ENCODE results near the gene RB1.
"Not testable (repeated sequence)": the region's sequence is repeated elsewhere in the genome, so short reads cannot be mapped to it uniquely, and the experiment has no call there.

Gene RB1

GRCh38 chr13:48448959-48449614 lies 145.5 kb downstream of the RB1 start:
- ChIA-PET POLR2A (no interaction called here), CTCF (interaction anchor here (0.8 to 0.9 kb wide), 2 partner anchors 17 to 38 kb away, joined by 3 to 4 read pairs; no protein-coding TSS in a partner anchor)
- TF ChIP-seq, protein P1, sequence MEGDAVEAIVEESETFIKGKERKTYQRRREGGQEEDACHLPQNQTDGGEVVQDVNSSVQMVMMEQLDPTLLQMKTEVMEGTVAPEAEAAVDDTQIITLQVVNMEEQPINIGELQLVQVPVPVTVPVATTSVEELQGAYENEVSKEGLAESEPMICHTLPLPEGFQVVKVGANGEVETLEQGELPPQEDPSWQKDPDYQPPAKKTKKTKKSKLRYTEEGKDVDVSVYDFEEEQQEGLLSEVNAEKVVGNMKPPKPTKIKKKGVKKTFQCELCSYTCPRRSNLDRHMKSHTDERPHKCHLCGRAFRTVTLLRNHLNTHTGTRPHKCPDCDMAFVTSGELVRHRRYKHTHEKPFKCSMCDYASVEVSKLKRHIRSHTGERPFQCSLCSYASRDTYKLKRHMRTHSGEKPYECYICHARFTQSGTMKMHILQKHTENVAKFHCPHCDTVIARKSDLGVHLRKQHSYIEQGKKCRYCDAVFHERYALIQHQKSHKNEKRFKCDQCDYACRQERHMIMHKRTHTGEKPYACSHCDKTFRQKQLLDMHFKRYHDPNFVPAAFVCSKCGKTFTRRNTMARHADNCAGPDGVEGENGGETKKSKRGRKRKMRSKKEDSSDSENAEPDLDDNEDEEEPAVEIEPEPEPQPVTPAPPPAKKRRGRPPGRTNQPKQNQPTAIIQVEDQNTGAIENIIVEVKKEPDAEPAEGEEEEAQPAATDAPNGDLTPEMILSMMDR (IDR thresholded peaks at IDR 0.05; ENCODE audit: insufficient read depth, low read length, missing control alignments): no peak
- DNase-seq (ENCODE audit: low read depth, low spot score): no peak
- no peak overlapping the region for H3K4me3 ChIP-seq (ENCODE audit: low read depth, low read length)

GRCh38 chr13:48449656-48450055 lies 146.1 kb downstream of the RB1 start:
- no peak for DNase-seq (ENCODE audit: low read depth, low spot score)
- no peak overlapping the region for H3K4me3 ChIP-seq (ENCODE audit: low read depth, low read length)
- TF ChIP-seq, protein P1 (IDR thresholded peaks at IDR 0.05; ENCODE audit: insufficient read depth, low read length, missing control alignments): no peak
- ChIA-PET POLR2A (no interaction called here), CTCF (no interaction called here)

GRCh38 chr13:48451196-48451595 lies 147.6 kb downstream of the RB1 start:
- DNase-seq (ENCODE audit: low read depth, low spot score); CTCF ChIA-PET; POLR2A ChIA-PET; H3K4me3 ChIP-seq (ENCODE audit: low read depth, low read length): not testable (repeated sequence)

- POLR2A ChIA-PET: no interaction called here
- no peak overlapping the region for H3K4me3 ChIP-seq (ENCODE audit: low read depth, low read length)
- TF ChIP-seq, protein P1 (IDR thresholded peaks at IDR 0.05; ENCODE audit: insufficient read depth, low read length, missing control alignments): no peak
- CTCF ChIA-PET: no interaction called here
- DNase-seq (ENCODE audit: low read depth, low spot score): no peak
These were observed 153.0 kb downstream of the RB1 start for GRCh38 chr13:48456546-48456945.

- TF ChIP-seq, protein P1 (IDR thresholded peaks at IDR 0.05; ENCODE audit: insufficient read depth, low read length, missing control alignments): no peak
- H3K4me3 ChIP-seq (ENCODE audit: low read depth, low read length): no peak overlapping the region
- DNase-seq (ENCODE audit: low read depth, low spot score): no peak
- CTCF ChIA-PET: no interaction called here
- POLR2A ChIA-PET: no interaction called here
These were observed 154.2 kb downstream of the RB1 start for GRCh38 chr13:48457578-48458242.

GRCh38 chr13:48475230-48475629 lies 171.7 kb downstream of the RB1 start:
- TF ChIP-seq, protein P1 (IDR thresholded peaks at IDR 0.05; ENCODE audit: insufficient read depth, low read length, missing control alignments): no peak
- H3K4me3 ChIP-seq (ENCODE audit: low read depth, low read length): no peak overlapping the region
- ChIA-PET POLR2A (no interaction called here), CTCF (no interaction called here)
- no peak for DNase-seq (ENCODE audit: low read depth, low spot score)

DNA sequence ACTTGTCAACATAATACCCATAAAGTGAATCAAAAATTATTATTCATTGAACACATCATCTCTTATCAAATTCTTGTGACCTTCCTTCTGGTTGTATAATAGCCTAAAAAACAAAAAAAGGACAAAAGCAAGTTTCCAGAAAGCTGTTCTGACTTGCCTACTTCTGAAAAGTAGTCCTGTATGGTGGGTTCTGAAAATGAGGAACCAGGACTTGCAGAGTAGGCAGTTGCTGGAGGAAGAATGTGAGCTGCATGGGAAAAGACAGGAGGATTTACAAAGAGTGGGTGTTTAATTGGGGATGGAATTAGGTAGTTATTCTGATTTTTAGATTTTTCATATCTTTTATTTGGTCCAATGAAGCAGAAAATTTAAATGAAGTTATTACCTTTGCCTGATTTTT lies 172.7 kb downstream of the RB1 start:
- no peak overlapping the region for H3K4me3 ChIP-seq (ENCODE audit: low read depth, low read length)
- POLR2A ChIA-PET: no interaction called here
- TF ChIP-seq, protein P1 (IDR thresholded peaks at IDR 0.05; ENCODE audit: insufficient read depth, low read length, missing control alignments): no peak
- CTCF ChIA-PET: no interaction called here
- no peak for DNase-seq (ENCODE audit: low read depth, low spot score)
